HL-60 (cell line): ENCODE data around the gene TOB1.

Experiments used
- DNase-seq, 2 experiments: peaks; one replicate each; pipeline ENCODE4 v3.0.0-alpha.2; 2010 to 2020; ENCODE audit warnings: low read depth in 1 of 2, low spot score in 1 of 2
- H3K27ac ChIP-seq: fragments of 250-450 bp; sonication (Bioruptor Pico); replicated peaks from 2 replicates; pipeline ENCODE4 v1.5.1; 2020; ENCODE audit warnings: mild to moderate bottlenecking, moderate library complexity
- H3K27me3 ChIP-seq: fragments of 250-450 bp; sonication (Bioruptor Pico); 2 replicates; pipeline ENCODE4 v1.5.1; 2021; ENCODE audit warnings: mild to moderate bottlenecking, moderate library complexity; ENCODE audit not compliant: insufficient read depth, poor library complexity, severe bottlenecking
- H3K4me3 ChIP-seq: replicated peaks from 2 replicates; pipeline ENCODE4 v1.5.1; 2011; ENCODE audit warnings: mild to moderate bottlenecking, control low read depth, low read length; ENCODE audit not compliant: insufficient read depth
- CTCF ChIP-seq: IDR thresholded peaks from one replicate; pipeline ENCODE4 v1.5.1; 2011; ENCODE audit warnings: low read length, control low read depth, inconsistent platforms; ENCODE audit not compliant: insufficient read depth
- GABPA ChIP-seq: IDR thresholded peaks from 2 replicates; pipeline ENCODE4 v1.6.1; 2012; ENCODE audit warnings: low read depth
- POLR2AphosphoS5 ChIP-seq: IDR thresholded peaks from 2 replicates; pipeline ENCODE4 v1.6.1; 2012; ENCODE audit warnings: low read depth
- SPI1 ChIP-seq: IDR thresholded peaks from 2 replicates; pipeline ENCODE4 v1.6.1; 2012; ENCODE audit warnings: low read depth, mild to moderate bottlenecking, borderline replicate concordance
- TF ChIP-seq, protein P1 (sequence below): IDR thresholded peaks from 2 replicates; pipeline ENCODE4 v1.6.1; 2012; ENCODE audit warnings: low read depth; ENCODE audit not compliant: insufficient replicate concordance

Gene TOB1

GRCh38 chr17:50856431-50856830, 9.7 kb downstream of the TOB1 start:
- TF ChIP-seq, protein P1, sequence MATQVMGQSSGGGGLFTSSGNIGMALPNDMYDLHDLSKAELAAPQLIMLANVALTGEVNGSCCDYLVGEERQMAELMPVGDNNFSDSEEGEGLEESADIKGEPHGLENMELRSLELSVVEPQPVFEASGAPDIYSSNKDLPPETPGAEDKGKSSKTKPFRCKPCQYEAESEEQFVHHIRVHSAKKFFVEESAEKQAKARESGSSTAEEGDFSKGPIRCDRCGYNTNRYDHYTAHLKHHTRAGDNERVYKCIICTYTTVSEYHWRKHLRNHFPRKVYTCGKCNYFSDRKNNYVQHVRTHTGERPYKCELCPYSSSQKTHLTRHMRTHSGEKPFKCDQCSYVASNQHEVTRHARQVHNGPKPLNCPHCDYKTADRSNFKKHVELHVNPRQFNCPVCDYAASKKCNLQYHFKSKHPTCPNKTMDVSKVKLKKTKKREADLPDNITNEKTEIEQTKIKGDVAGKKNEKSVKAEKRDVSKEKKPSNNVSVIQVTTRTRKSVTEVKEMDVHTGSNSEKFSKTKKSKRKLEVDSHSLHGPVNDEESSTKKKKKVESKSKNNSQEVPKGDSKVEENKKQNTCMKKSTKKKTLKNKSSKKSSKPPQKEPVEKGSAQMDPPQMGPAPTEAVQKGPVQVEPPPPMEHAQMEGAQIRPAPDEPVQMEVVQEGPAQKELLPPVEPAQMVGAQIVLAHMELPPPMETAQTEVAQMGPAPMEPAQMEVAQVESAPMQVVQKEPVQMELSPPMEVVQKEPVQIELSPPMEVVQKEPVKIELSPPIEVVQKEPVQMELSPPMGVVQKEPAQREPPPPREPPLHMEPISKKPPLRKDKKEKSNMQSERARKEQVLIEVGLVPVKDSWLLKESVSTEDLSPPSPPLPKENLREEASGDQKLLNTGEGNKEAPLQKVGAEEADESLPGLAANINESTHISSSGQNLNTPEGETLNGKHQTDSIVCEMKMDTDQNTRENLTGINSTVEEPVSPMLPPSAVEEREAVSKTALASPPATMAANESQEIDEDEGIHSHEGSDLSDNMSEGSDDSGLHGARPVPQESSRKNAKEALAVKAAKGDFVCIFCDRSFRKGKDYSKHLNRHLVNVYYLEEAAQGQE, result no peak
- no peak for TF ChIP-seq SPI1
- H3K4me3 ChIP-seq, result no peak overlapping the region
- DNase-seq, result no peak
- peaks cover 2% of the 10 kb centered on the region for H3K27me3 ChIP-seq
- no peak overlapping the region for H3K27ac ChIP-seq

- H3K4me3 ChIP-seq, result no peak overlapping the region
Measured at GRCh38 chr17:50855708-50856330, 10.3 kb downstream of the TOB1 start.

GRCh38 chr17:50853781-50854180, 12.4 kb downstream of the TOB1 start:
- TF ChIP-seq SPI1 (no peak), POLR2AphosphoS5 (no peak), GABPA (no peak), CTCF (no peak)
- TF ChIP-seq, protein P1, result no peak
- Histone ChIP-seq H3K27ac (no peak overlapping the region), H3K27me3 (peaks cover 2% of the 10 kb centered on the region), H3K4me3 (no peak overlapping the region)
- DNase-seq, result no peak

More at GRCh38 chr17:50855708-50856330, 10.3 kb downstream of the TOB1 start:
- Histone ChIP-seq H3K27ac (no peak overlapping the region), H3K27me3 (peaks cover 2% of the 10 kb centered on the region)
- DNase-seq, result no peak
- TF ChIP-seq, protein P1, result no peak
- no peak for TF ChIP-seq GABPA
- no peak for TF ChIP-seq SPI1
- no peak for TF ChIP-seq CTCF
- TF ChIP-seq POLR2AphosphoS5, result no peak
